ENCODE measurements around the gene ZNF791. TPM values are rescaled to one million over a fixed set of nuclear protein-coding genes. Genes with fewer than 3 reads are reported as not detected.

The ZNF791 gene
- total RNA-seq, 4 donors from 2014 or later, result 8.6 to 19.5 (median 13.0) TPM

DNA sequence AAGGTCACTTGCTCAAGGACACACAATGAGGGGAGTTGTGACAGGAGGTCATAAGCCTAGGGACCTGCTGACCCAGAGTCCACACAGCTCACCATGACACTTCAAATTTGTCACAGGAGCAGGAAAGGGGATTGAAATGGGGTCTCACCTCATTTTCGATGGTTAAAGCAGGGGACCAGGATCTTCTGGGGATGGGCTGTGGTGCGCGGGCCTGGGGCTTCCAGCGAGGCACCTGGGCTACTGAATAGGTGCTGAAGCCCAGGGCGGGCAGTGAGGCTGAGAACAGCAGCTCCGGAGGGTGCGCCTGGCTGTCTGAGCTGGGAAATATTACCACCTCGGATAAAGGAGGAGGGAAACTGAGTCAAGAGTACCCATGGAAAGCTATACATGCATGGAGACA is 44.8 kb downstream of the ZNF791 start:
- no peak overlapping the region for H3K4me3 ChIP-seq
- no peaks in the 10 kb centered on the region for H3K4me1 ChIP-seq
- H3K9me3 ChIP-seq, result no peaks in the 10 kb centered on the region
- DNase-seq, result no peak
- peaks cover 4 to 85% (median 8%) of the 10 kb centered on the region in 3 donors for H3K36me3 ChIP-seq
- intact Hi-C loops (cut with DNase I), result no loop called here
- WGBS, 2 donors, result 94 to 96% methylated on average over 8 of the region's 8 CpGs
- TF ChIP-seq POLR2A (IDR thresholded peaks at IDR 0.05), result no peak
- TF ChIP-seq, protein P1, sequence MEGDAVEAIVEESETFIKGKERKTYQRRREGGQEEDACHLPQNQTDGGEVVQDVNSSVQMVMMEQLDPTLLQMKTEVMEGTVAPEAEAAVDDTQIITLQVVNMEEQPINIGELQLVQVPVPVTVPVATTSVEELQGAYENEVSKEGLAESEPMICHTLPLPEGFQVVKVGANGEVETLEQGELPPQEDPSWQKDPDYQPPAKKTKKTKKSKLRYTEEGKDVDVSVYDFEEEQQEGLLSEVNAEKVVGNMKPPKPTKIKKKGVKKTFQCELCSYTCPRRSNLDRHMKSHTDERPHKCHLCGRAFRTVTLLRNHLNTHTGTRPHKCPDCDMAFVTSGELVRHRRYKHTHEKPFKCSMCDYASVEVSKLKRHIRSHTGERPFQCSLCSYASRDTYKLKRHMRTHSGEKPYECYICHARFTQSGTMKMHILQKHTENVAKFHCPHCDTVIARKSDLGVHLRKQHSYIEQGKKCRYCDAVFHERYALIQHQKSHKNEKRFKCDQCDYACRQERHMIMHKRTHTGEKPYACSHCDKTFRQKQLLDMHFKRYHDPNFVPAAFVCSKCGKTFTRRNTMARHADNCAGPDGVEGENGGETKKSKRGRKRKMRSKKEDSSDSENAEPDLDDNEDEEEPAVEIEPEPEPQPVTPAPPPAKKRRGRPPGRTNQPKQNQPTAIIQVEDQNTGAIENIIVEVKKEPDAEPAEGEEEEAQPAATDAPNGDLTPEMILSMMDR (IDR thresholded peaks at IDR 0.05), result no peak
- no peaks in the 10 kb centered on the region for H3K27me3 ChIP-seq
- H3K27ac ChIP-seq, result no peak overlapping the region

DNA sequence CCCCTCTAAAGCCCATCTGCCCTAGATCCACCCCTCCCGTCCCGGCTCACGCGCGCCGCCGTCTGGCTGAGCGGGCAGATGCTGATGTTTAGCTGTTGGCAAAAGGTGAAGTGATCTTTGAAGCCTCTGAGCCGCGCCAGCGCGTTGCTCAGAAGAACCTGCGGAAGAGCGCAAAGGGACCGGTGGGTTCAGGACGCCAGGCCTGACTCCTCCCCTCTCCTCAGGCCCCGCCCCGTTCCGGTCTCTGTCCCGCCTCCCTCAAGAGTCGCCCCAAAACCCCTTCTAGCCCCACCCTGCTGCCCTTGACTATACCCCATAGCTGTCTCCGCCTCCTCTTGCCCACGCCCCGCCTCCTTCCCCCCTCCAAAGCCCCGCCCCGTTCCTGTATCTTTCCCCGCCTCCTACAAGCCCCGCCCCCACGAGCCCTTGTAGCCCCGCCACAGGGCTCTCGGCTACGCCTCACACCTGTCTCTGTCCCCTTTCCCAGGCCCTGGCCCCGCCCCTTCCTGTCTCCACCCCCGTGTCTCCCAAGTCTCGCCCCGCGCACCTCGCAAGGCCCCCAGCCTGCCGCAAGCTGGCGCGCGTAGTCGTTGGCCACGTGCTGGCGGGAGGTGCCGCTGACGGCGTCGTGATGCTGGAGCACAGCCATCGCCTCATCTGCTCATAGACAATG is 46.3 kb downstream of the ZNF791 start:
- Histone ChIP-seq H3K27me3 (no peaks in the 10 kb centered on the region), H3K36me3 (peaks cover 4 to 89% (median 15%) of the 10 kb centered on the region in 3 donors), H3K4me1 (no peaks in the 10 kb centered on the region), H3K27ac (no peak overlapping the region), H3K9me3 (no peaks in the 10 kb centered on the region), H3K4me3 (no peak overlapping the region)
- no peak for DNase-seq
- TF ChIP-seq, protein P1 (IDR thresholded peaks at IDR 0.05), result no peak
- TF ChIP-seq POLR2A (IDR thresholded peaks at IDR 0.05), result no peak
- WGBS, 2 donors, result 81 to 84% methylated on average over 29 to 30 of the region's 50 CpGs
- intact Hi-C loops (cut with DNase I), result no loop called here

GRCh38 chr19:12657966-12658365 is 47.2 kb downstream of the ZNF791 start:
- Histone ChIP-seq H3K9me3 (no peaks in the 10 kb centered on the region), H3K27me3 (no peaks in the 10 kb centered on the region), H3K27ac (no peak overlapping the region), H3K4me1 (no peaks in the 10 kb centered on the region), H3K36me3 (peaks cover 4 to 92% (median 23%) of the 10 kb centered on the region in 3 donors), H3K4me3 (no peak overlapping the region)
- no peak for DNase-seq
- WGBS, 2 donors, result 94 to 98% methylated on average over 9 to 10 of the region's 22 CpGs
- TF ChIP-seq POLR2A (IDR thresholded peaks at IDR 0.05), result no peak
- TF ChIP-seq, protein P1 (IDR thresholded peaks at IDR 0.05), result no peak
- intact Hi-C loops (cut with DNase I), result no loop called here

- no peak overlapping the region for H3K27ac ChIP-seq
- no peak overlapping the region for H3K4me3 ChIP-seq
- intact Hi-C loops (cut with DNase I), result no loop called here
- peaks cover 0 to 19% (median 7%) of the 10 kb centered on the region in 3 donors for H3K4me1 ChIP-seq
- DNase-seq, result no peak
- peaks cover 0 to 93% (median 30%) of the 10 kb centered on the region in 3 donors for H3K36me3 ChIP-seq
- WGBS, 2 donors, result 92 to 93% methylated on average over 5 to 9 of the region's 12 CpGs
- H3K27me3 ChIP-seq, result no peaks in the 10 kb centered on the region
- TF ChIP-seq, protein P1 (IDR thresholded peaks at IDR 0.05), result no peak
- TF ChIP-seq POLR2A (IDR thresholded peaks at IDR 0.05), result no peak
- no peaks in the 10 kb centered on the region for H3K9me3 ChIP-seq
These were observed 50.3 kb downstream of the ZNF791 start for GRCh38 chr19:12660980-12661379.

- Histone ChIP-seq H3K27ac (no peak overlapping the region), H3K4me3 (no peak overlapping the region), H3K27me3 (no peaks in the 10 kb centered on the region), H3K36me3 (peaks cover 0 to 66% (median 26%) of the 10 kb centered on the region in 3 donors), H3K9me3 (no peaks in the 10 kb centered on the region), H3K4me1 (peaks cover 19 to 48% (median 28%) of the 10 kb centered on the region in 3 donors)
- intact Hi-C loops (cut with DNase I), result no loop called here
- TF ChIP-seq, protein P1 (IDR thresholded peaks at IDR 0.05), result no peak
- no peak for TF ChIP-seq POLR2A (IDR thresholded peaks at IDR 0.05)
- DNase-seq, result no peak
- WGBS, 2 donors, result 75 to 84% methylated on average over 13 to 19 of the region's 29 CpGs
These were observed 53.9 kb downstream of the ZNF791 start for GRCh38 chr19:12664406-12665280.
